AG04449 (cell line): ENCODE results near the gene GPR107.

Experiments used
- CTCF ChIA-PET: fragments of 350-600 bp; formaldehyde crosslinking; extraction: SDS; loops from one replicate; lab custom pipeline; 2021; ENCODE audit warnings: antibody characterized with exemption; lab: Yijun Ruan, JAX
- POLR2A ChIA-PET: fragments of 400-600, 350-600 bp; formaldehyde crosslinking; extraction: SDS; loops from one replicate; lab custom pipeline; 2020; ENCODE audit warnings: antibody characterized with exemption, inconsistent platforms; lab: Yijun Ruan, JAX
- DNase-seq: peaks from one replicate; pipeline ENCODE4 v3.0.0-alpha.2; 2010; ENCODE audit warnings: low read depth, low spot score
- H3K4me3 ChIP-seq: 2 replicates; pipeline ENCODE4 v1.5.1; 2011; ENCODE audit warnings: low read depth, mild to moderate bottlenecking, control low read depth, low read length
- TF ChIP-seq, protein P1 (sequence below): IDR thresholded peaks from one replicate; pipeline ENCODE4 v1.5.1; 2011; ENCODE audit warnings: mild to moderate bottlenecking, moderate library complexity, low read length, control low read depth, inconsistent platforms; ENCODE audit not compliant: insufficient read depth; ENCODE audit errors: missing control alignments

Gene GPR107

DNA sequence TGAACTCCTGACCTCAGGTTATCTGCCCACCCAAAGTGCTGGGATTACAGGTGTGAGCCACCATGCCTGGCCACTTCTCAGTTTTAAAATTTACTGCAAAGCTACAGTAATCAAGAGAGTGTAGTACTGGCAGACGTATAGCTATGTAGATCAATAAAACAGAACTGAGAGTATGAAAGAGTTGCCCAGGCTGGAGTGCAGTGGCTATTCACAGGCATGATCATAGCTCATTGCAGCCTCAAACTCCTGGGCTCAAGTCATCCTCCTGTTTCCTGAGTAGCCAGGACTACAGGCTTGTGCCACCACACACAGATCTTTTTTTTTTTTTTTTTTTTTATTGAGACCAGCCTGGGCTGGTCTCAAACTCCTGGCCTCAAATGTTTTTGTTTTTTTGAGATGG, 92.0 kb downstream of the GPR107 start:
- TF ChIP-seq, protein P1, sequence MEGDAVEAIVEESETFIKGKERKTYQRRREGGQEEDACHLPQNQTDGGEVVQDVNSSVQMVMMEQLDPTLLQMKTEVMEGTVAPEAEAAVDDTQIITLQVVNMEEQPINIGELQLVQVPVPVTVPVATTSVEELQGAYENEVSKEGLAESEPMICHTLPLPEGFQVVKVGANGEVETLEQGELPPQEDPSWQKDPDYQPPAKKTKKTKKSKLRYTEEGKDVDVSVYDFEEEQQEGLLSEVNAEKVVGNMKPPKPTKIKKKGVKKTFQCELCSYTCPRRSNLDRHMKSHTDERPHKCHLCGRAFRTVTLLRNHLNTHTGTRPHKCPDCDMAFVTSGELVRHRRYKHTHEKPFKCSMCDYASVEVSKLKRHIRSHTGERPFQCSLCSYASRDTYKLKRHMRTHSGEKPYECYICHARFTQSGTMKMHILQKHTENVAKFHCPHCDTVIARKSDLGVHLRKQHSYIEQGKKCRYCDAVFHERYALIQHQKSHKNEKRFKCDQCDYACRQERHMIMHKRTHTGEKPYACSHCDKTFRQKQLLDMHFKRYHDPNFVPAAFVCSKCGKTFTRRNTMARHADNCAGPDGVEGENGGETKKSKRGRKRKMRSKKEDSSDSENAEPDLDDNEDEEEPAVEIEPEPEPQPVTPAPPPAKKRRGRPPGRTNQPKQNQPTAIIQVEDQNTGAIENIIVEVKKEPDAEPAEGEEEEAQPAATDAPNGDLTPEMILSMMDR = no peak
- ChIA-PET CTCF (no interaction called here), POLR2A (no interaction called here)
- no peak overlapping the region for H3K4me3 ChIP-seq
- DNase-seq = no peak

DNA sequence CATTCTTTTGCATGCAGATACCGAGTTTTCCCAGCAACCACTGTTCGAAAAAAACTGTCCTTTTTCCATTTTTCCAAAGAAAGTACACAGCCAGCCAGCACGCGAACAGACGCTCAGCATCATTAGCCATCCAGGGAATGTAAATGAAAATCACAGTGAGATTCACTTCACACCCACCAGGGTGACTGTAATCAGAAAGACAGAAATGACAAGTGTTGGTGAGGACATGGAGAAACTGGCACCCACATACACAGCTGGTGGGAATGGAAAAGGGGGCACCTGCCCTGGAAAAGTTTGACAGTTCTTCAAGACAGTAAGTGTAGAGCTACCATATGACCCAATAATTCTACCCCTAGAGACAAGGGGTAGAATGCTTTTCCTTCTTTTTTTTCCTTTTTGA, 93.5 kb downstream of the GPR107 start:
- CTCF ChIA-PET = interaction anchor here (0.9 to 1.3 kb wide), 2 partner anchors 27 to 89 kb away, joined by 3 read pairs; no protein-coding TSS in a partner anchor
- DNase-seq = no peak
- POLR2A ChIA-PET = no interaction called here
- no peak overlapping the region for H3K4me3 ChIP-seq
- TF ChIP-seq, protein P1 = no peak

DNA sequence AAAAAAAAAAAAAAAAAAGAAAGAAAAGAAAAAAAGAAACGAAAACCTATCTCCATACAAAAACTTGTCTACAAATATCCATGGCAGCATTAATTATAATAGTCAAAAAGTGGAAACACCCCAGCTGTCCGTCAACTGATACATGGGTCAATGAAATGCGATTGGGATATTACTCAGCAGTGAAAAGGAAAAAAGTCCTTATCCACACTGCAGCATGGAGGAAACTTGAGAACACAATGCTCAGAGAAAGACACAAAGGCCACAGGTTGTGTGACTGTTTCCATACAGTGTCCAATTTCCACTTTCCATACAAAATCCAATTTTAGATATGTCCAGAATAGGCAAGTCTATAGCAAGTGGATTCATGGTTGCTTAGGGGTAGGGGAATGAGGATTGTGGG, 94.2 kb downstream of the GPR107 start:
- no peak for DNase-seq
- ChIA-PET CTCF (interaction anchor here (1.3 kb wide), 1 partner anchor 26 kb away, joined by 3 read pairs; no protein-coding TSS in a partner anchor), POLR2A (no interaction called here)
- H3K4me3 ChIP-seq = no peak overlapping the region
- TF ChIP-seq, protein P1 = no peak

DNA sequence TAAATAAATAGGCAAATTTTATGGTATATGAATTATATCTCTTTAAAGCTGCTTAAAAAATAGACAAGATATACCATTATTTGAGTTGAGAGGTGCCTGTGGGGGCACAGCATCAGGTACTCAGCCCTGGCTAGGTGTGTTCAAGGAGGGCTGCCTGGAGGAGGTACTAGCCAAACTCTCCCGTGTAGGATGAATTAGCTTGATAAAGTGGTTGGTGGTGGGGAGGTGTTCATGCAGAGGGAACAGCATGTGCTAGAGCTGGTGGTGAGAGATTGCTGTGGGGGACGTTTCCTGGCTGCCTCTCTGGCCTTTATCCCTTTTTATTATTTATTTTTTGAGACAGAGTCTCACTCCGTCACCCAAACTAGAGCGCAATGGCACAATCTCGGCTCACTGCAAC, 95.3 kb downstream of the GPR107 start:
- H3K4me3 ChIP-seq = no peak overlapping the region
- ChIA-PET CTCF (interaction anchor here (0.8 to 1.2 kb wide), 2 partner anchors 10 to 92 kb away, joined by 3 to 4 read pairs; no protein-coding TSS in a partner anchor), POLR2A (no interaction called here)
- TF ChIP-seq, protein P1 = no peak
- no peak for DNase-seq

DNA sequence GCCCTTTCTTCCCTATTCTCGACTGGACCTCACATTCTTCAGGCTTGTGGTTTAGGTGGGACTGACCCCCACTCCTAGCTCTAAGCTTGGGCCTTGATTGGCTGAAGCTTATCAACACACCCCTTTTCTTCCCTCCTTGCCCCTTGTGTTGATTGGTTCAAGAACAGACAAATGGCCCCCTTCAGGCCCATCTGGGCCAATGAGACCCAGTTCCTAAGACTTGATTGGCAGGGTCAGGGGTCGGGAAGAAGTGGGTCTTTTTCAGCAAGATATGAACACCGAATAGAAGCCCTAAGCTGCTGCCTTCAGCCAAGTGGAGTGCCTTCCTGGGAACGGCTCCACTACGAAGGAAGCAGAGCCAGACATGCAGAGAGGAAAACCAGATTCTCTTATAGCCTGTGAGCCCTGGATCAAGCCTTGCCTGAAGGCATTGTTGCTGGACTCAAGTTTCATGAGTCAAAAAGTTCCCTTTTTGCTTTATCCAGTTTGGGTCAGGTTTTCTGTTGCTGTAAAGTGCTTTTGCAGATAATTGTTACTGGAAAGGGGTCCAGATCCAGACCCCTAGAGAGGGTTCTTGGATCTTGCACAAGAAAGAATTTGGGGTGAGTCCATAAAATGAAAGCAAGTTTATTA, 96.1 kb downstream of the GPR107 start:
- TF ChIP-seq, protein P1 = no peak
- DNase-seq = no peak
- ChIA-PET POLR2A (no interaction called here), CTCF (interaction anchor here (1.0 to 1.2 kb wide), 3 partner anchors 11 to 95 kb away, joined by 3 to 4 read pairs (median 3); no protein-coding TSS in a partner anchor)
- H3K4me3 ChIP-seq = no peak overlapping the region

DNA sequence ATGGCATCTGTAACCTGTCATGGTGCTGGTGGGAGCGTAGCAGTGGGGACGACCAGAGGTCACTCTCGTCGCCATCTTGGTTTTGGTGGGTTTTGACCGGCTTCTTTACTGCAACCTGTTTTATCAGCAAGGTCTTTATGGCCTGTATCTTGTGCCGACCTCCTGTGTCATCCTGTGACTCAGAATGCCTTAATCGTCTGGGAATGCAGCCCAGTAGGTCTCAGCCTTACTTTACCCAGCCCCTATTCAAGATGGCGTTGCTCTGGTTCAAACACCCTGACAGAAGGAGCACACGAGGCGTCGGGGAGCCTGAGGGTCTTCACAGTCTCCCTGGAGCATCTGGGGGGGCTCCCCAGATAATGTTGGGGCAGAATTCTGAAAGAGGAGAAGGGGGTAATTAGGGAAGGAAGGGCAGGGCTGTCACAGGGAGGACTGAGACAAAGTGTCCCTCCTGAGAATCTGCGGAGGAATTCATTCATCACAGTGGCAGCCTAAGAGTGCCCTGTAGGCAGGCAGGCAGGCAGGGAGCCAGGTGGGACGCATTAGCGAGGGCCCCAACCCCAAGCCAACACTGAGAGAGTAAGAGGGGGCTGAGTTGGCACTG, 97.2 kb downstream of the GPR107 start:
- TF ChIP-seq, protein P1 = no peak
- ChIA-PET CTCF (interaction anchor here (1.0 to 1.2 kb wide), 2 partner anchors 92 to 94 kb away, joined by 3 read pairs; no protein-coding TSS in a partner anchor), POLR2A (no interaction called here)
- no peak overlapping the region for H3K4me3 ChIP-seq
- no peak for DNase-seq
